Activated CD4-positive, alpha-beta T cell treated with anti-CD3 and anti-CD28 coated beads, Interleukin-2, amount 10 ng/mL, durations not matched to agents 7 days and 5 days (primary cell): ENCODE measurements around the gene ZNF628. TPM values are rescaled to one million over a fixed set of nuclear protein-coding genes. Genes with fewer than 3 reads are reported as not detected.

Experiments used
- CTCF ChIA-PET: fragments of 350-600 bp; sonication (Branson Sonifier 250); formaldehyde crosslinking; loops from one replicate; lab custom pipeline; 2021; ENCODE audit warnings: antibody characterized with exemption; lab: Charles Lee
- POLR2A ChIA-PET: fragments of 350-600 bp; sonication (Branson Sonifier 250); formaldehyde crosslinking; loops from one replicate; lab custom pipeline; 2021; ENCODE audit warnings: antibody characterized with exemption; lab: Charles Lee
- DNase-seq: peaks from one replicate; pipeline ENCODE4 v3.0.0-alpha.2; 2020
- H3K27ac Mint-ChIP-seq: one replicate; pipeline ENCODE4 v1.8.0; 2021; ENCODE audit warnings: mild to moderate bottlenecking, moderate library complexity, mixed read lengths
- H3K27me3 Mint-ChIP-seq: one replicate; pipeline ENCODE4 v1.8.0; 2021; ENCODE audit warnings: mixed read lengths
- H3K36me3 Mint-ChIP-seq: one replicate; pipeline ENCODE4 v1.8.0; 2021; ENCODE audit warnings: low read depth, mixed read lengths
- H3K4me1 Mint-ChIP-seq: one replicate; pipeline ENCODE4 v1.8.0; 2021; ENCODE audit warnings: mixed read lengths
- H3K4me3 Mint-ChIP-seq: one replicate; pipeline ENCODE4 v1.8.0; 2021; ENCODE audit warnings: mild to moderate bottlenecking, moderate library complexity, mixed read lengths
- H3K9me3 Mint-ChIP-seq: one replicate; pipeline ENCODE4 v1.8.0; 2021; ENCODE audit warnings: mixed read lengths
- total RNA-seq, 2 experiments: library from RNA; stranded (reverse); gene quantifications; one replicate each; pipeline ENCODE4 v1.2.3, GENCODE V29; 2021

Gene ZNF628
- total RNA-seq, 2 experiments from 2014 or later, result 7.3 to 9.7 TPM

GRCh38 chr19:55453511-55454260, 22.7 kb upstream of the ZNF628 start:
- H3K4me3 Mint-ChIP-seq, result no peak overlapping the region
- no peaks in the 10 kb centered on the region for H3K9me3 Mint-ChIP-seq
- peaks cover 6% of the 10 kb centered on the region for H3K36me3 Mint-ChIP-seq
- ChIA-PET CTCF (interaction anchor here (0.5 to 2.0 kb wide), 10 partner anchors 8 to 312 kb away, joined by 3 to 11 read pairs (median 4); partner anchors contain the start of gene ISOC2), POLR2A (no interaction called here)
- no peak for DNase-seq
- peaks cover 26% of the 10 kb centered on the region for H3K27me3 Mint-ChIP-seq
- peak overlapping the region; percentile 11 for H3K27ac Mint-ChIP-seq
- peaks cover 9% of the 10 kb centered on the region for H3K4me1 Mint-ChIP-seq

- H3K9me3 Mint-ChIP-seq, result no peaks in the 10 kb centered on the region
- POLR2A ChIA-PET, result no interaction called here
- H3K27ac Mint-ChIP-seq, result no peak overlapping the region
- peaks cover 25% of the 10 kb centered on the region for H3K27me3 Mint-ChIP-seq
- H3K36me3 Mint-ChIP-seq, result peaks cover 6% of the 10 kb centered on the region
- H3K4me1 Mint-ChIP-seq, result peaks cover 9% of the 10 kb centered on the region
- CTCF ChIA-PET, result interaction anchor here (0.5 to 0.6 kb wide), 2 partner anchors 23 to 31 kb away, joined by 3 to 5 read pairs; no protein-coding TSS in a partner anchor
- H3K4me3 Mint-ChIP-seq, result no peak overlapping the region
- peak; percentile 63 for DNase-seq
Measured at GRCh38 chr19:55454787-55455243, 21.6 kb upstream of the ZNF628 start.

GRCh38 chr19:55455576-55456235, 20.7 kb upstream of the ZNF628 start:
- no peak overlapping the region for H3K4me3 Mint-ChIP-seq
- H3K4me1 Mint-ChIP-seq, result peaks cover 16% of the 10 kb centered on the region
- ChIA-PET POLR2A (no interaction called here), CTCF (interaction anchor here (0.5 to 0.6 kb wide), 2 partner anchors 22 to 32 kb away, joined by 3 to 5 read pairs; no protein-coding TSS in a partner anchor)
- H3K27me3 Mint-ChIP-seq, result peaks cover 20% of the 10 kb centered on the region
- H3K9me3 Mint-ChIP-seq, result no peaks in the 10 kb centered on the region
- H3K36me3 Mint-ChIP-seq, result peaks cover 6% of the 10 kb centered on the region
- no peak for DNase-seq
- no peak overlapping the region for H3K27ac Mint-ChIP-seq

GRCh38 chr19:55456347-55456746, 20.1 kb upstream of the ZNF628 start:
- Mint-ChIP-seq H3K4me3 (no peak overlapping the region), H3K4me1 (peaks cover 20% of the 10 kb centered on the region), H3K27ac (no peak overlapping the region), H3K36me3 (peaks cover 6% of the 10 kb centered on the region), H3K9me3 (no peaks in the 10 kb centered on the region), H3K27me3 (peaks cover 16% of the 10 kb centered on the region)
- ChIA-PET POLR2A (no interaction called here), CTCF (no interaction called here)
- DNase-seq, result no peak

GRCh38 chr19:55457683-55458457, 18.5 kb upstream of the ZNF628 start:
- Mint-ChIP-seq H3K36me3 (peaks cover 6% of the 10 kb centered on the region), H3K27me3 (peaks cover 8% of the 10 kb centered on the region), H3K4me1 (peaks cover 29% of the 10 kb centered on the region), H3K4me3 (no peak overlapping the region), H3K9me3 (no peaks in the 10 kb centered on the region), H3K27ac (no peak overlapping the region)
- ChIA-PET CTCF (interaction anchor here (1.4 to 2.0 kb wide), 2 partner anchors 9 to 10 kb away, joined by 3 to 6 read pairs; no protein-coding TSS in a partner anchor), POLR2A (no interaction called here)
- DNase-seq, result no peak

GRCh38 chr19:55459551-55459949, 16.9 kb upstream of the ZNF628 start:
- ChIA-PET CTCF (interaction anchor here (1.4 to 2.0 kb wide), 4 partner anchors 8 to 319 kb away, joined by 3 to 6 read pairs (median 4); partner anchors contain the start of gene NAT14), POLR2A (no interaction called here)
- Mint-ChIP-seq H3K4me3 (peak overlapping the region; percentile 75), H3K4me1 (peaks cover 28% of the 10 kb centered on the region), H3K9me3 (no peaks in the 10 kb centered on the region), H3K27me3 (no peaks in the 10 kb centered on the region), H3K27ac (no peak overlapping the region), H3K36me3 (peaks cover 3% of the 10 kb centered on the region)
- no peak for DNase-seq

- H3K27me3 Mint-ChIP-seq, result no peaks in the 10 kb centered on the region
- CTCF ChIA-PET, result interaction anchor here (1.4 to 1.5 kb wide), 3 partner anchors 25 to 319 kb away, joined by 3 to 4 read pairs (median 3); partner anchors contain the start of gene NAT14
- peaks cover 25% of the 10 kb centered on the region for H3K4me1 Mint-ChIP-seq
- no peak overlapping the region for H3K27ac Mint-ChIP-seq
- H3K36me3 Mint-ChIP-seq, result no peaks in the 10 kb centered on the region
- no peak for DNase-seq
- H3K4me3 Mint-ChIP-seq, result peak overlapping the region; percentile 75
- H3K9me3 Mint-ChIP-seq, result no peaks in the 10 kb centered on the region
- POLR2A ChIA-PET, result no interaction called here
Measured at GRCh38 chr19:55459950-55460657, 16.3 kb upstream of the ZNF628 start.

GRCh38 chr19:55460670-55461258, 15.7 kb upstream of the ZNF628 start:
- Mint-ChIP-seq H3K27me3 (no peaks in the 10 kb centered on the region), H3K4me3 (peak overlapping the region; percentile 75), H3K4me1 (peaks cover 25% of the 10 kb centered on the region), H3K36me3 (no peaks in the 10 kb centered on the region), H3K9me3 (no peaks in the 10 kb centered on the region), H3K27ac (peak overlapping the region; percentile 85)
- POLR2A ChIA-PET, result no interaction called here
- CTCF ChIA-PET, result interaction anchor here (1.5 kb wide), 2 partner anchors 24 to 43 kb away, joined by 3 to 4 read pairs; partner anchors contain the start of gene NAT14
- peak; percentile 30 for DNase-seq

GRCh38 chr19:55461259-55461973, 15.0 kb upstream of the ZNF628 start, which contains the start of gene ISOC2:
TSS of gene ISOC2 (minus strand) at chr19:55461642. CDS start at chr19:55456486, 5,156 bp downstream.
- DNase-seq, result peak; percentile 100
- ChIA-PET CTCF (interaction anchor here (0.5 to 1.7 kb wide), 5 partner anchors 8 to 708 kb away, joined by 3 to 9 read pairs (median 3); no protein-coding TSS in a partner anchor), POLR2A (no interaction called here)
- Mint-ChIP-seq H3K9me3 (no peaks in the 10 kb centered on the region), H3K27ac (peak within 1 kb of the TSS; percentile 85), H3K36me3 (no peaks in the 10 kb centered on the region), H3K4me3 (peak within 1 kb of the TSS; percentile 75), H3K27me3 (peaks cover 1% of the 10 kb centered on the region), H3K4me1 (peaks cover 25% of the 10 kb centered on the region)

GRCh38 chr19:55461974-55462626, 14.3 kb upstream of the ZNF628 start:
- Mint-ChIP-seq H3K27me3 (peaks cover 2% of the 10 kb centered on the region), H3K27ac (peak overlapping the region; percentile 85), H3K9me3 (no peaks in the 10 kb centered on the region), H3K4me1 (peaks cover 25% of the 10 kb centered on the region), H3K36me3 (no peaks in the 10 kb centered on the region), H3K4me3 (peak overlapping the region; percentile 75)
- ChIA-PET POLR2A (no interaction called here), CTCF (interaction anchor here (0.5 to 1.7 kb wide), 5 partner anchors 9 to 707 kb away, joined by 3 to 9 read pairs (median 3); no protein-coding TSS in a partner anchor)
- DNase-seq, result no peak
